Endothelial cell of umbilical vein (primary cell): ENCODE results near the gene RELCH. TPM values are rescaled to one million over a fixed set of nuclear protein-coding genes. Genes with fewer than 3 reads are reported as not detected.

ENCODE experiments used
- BruUV-seq: library from RNA; stranded (reverse); fragments of 400-500 nt; replicated peaks from 2 replicates; lab custom pipeline; 2021; lab: Mats Ljungman, UMichigan
- CTCF ChIA-PET: fragments of 300-600, 350-600 bp; sonication (Branson Sonifier 250); formaldehyde crosslinking; loops from one replicate; lab custom pipeline; 2021; ENCODE audit warnings: antibody characterized with exemption, inconsistent platforms; lab: Charles Lee
- POLR2A ChIA-PET: fragments of 300-600, 350-600 bp; sonication (Branson Sonifier 250); formaldehyde crosslinking; loops from one replicate; lab custom pipeline; 2021; ENCODE audit warnings: antibody characterized with exemption, inconsistent platforms; lab: Charles Lee
- DNase-seq: peaks from one replicate; pipeline ENCODE4 v3.0.0-alpha.2; 2011; ENCODE audit warnings: low read depth, low spot score
- FAIRE-seq: peaks from 2 replicates; lab custom pipeline; 2011; peaks lifted over from hg19 to GRCh38; lab: Jason Lieb, UNC
- H2AFZ ChIP-seq: 2 replicates; pipeline ENCODE4 v1.6.0; 2012; ENCODE audit warnings: low read depth, low read length, control low read depth, inconsistent platforms
- H3K27ac ChIP-seq: 2 replicates; pipeline ENCODE4 v1.5.1; 2011; ENCODE audit warnings: low read depth, mild to moderate bottlenecking, control low read depth, low read length, moderate library complexity; ENCODE audit not compliant: insufficient read depth
- H3K27me3 ChIP-seq, 2 experiments: 2 replicates each; pipeline versions ENCODE4 v1.6.0 to v1.6.1; 2011; ENCODE audit warnings: low read length in 2 of 2, mixed read lengths in 1 of 2; ENCODE audit not compliant: control insufficient read depth in 2 of 2, insufficient read depth in 2 of 2
- H3K36me3 ChIP-seq, 2 experiments: 2 replicates in 1 of 2; 3 replicates in 1 of 2; pipeline ENCODE4 v1.5.1; 2011; ENCODE audit warnings: low read length in 2 of 2, mild to moderate bottlenecking in 1 of 2, moderate library complexity in 1 of 2; ENCODE audit not compliant: control insufficient read depth in 2 of 2, insufficient read depth in 2 of 2; ENCODE audit errors: extremely low read depth in 1 of 2
- H3K4me1 ChIP-seq: 3 replicates; pipeline ENCODE4 v1.5.1; 2011; ENCODE audit warnings: mild to moderate bottlenecking, low read length; ENCODE audit not compliant: control insufficient read depth, insufficient read depth; ENCODE audit errors: extremely low read depth
- H3K4me2 ChIP-seq: 2 replicates; pipeline ENCODE4 v1.6.1; 2011; ENCODE audit warnings: low read length, control low read depth, mixed read lengths; ENCODE audit not compliant: insufficient read depth
- H3K4me3 ChIP-seq, 3 experiments: fragments of 200-600 bp in 1 of 3; sonication (generic), shearing (Covaris generic) in 1 of 3; replicated peaks in 1 of 3; 2 replicates each; pipeline ENCODE4 v1.5.1; 2011 to 2016; ENCODE audit warnings: control low read depth in 3 of 3, low read length in 3 of 3, mild to moderate bottlenecking in 2 of 3, inconsistent platforms in 1 of 3, low read depth in 1 of 3, moderate library complexity in 1 of 3; ENCODE audit not compliant: insufficient read depth in 1 of 3
- H3K79me2 ChIP-seq: 2 replicates; pipeline ENCODE4 v1.6.0; 2012; ENCODE audit warnings: low read length, inconsistent platforms; ENCODE audit not compliant: control insufficient read depth, insufficient read depth
- H3K9ac ChIP-seq: replicated peaks from 2 replicates; pipeline ENCODE3; 2011; ENCODE audit warnings: low read length, control low read depth; ENCODE audit not compliant: insufficient read depth; ENCODE audit errors: extremely low read depth
- H3K9me1 ChIP-seq: replicated peaks from 3 replicates; pipeline ENCODE4 v1.6.0; 2011; ENCODE audit warnings: mild to moderate bottlenecking, low read length; ENCODE audit not compliant: control insufficient read depth, insufficient read depth; ENCODE audit errors: extremely low read depth
- H3K9me3 ChIP-seq: replicated peaks from 2 replicates; pipeline ENCODE4 v1.5.1; 2012; ENCODE audit warnings: low read length, inconsistent platforms; ENCODE audit not compliant: control insufficient read depth, insufficient read depth
- H4K20me1 ChIP-seq: replicated peaks from 2 replicates; pipeline ENCODE3; 2011; ENCODE audit warnings: mild to moderate bottlenecking, low read length; ENCODE audit not compliant: control insufficient read depth, insufficient read depth; ENCODE audit errors: extremely low read depth
- EZH2 ChIP-seq: IDR thresholded peaks from 2 replicates; pipeline ENCODE4 v1.6.1; 2012; ENCODE audit warnings: borderline replicate concordance, low read depth, mild to moderate bottlenecking, moderate library complexity, low read length, inconsistent platforms; ENCODE audit not compliant: severe bottlenecking
- FOS ChIP-seq: IDR thresholded peaks from 2 replicates; pipeline ENCODE4 v1.6.1; 2011; ENCODE audit warnings: mild to moderate bottlenecking, low read length, moderate library complexity, borderline replicate concordance; ENCODE audit not compliant: insufficient read depth
- GATA2 ChIP-seq: IDR thresholded peaks from 2 replicates; pipeline ENCODE4 v1.7.0; 2011; ENCODE audit warnings: low read depth, mild to moderate bottlenecking, moderate library complexity, mixed read lengths, low read length; ENCODE audit not compliant: insufficient read length, insufficient read depth
- JUN ChIP-seq: IDR thresholded peaks from 2 replicates; pipeline ENCODE4 v1.6.1; 2011; ENCODE audit warnings: borderline replicate concordance, low read depth; ENCODE audit not compliant: insufficient read length, insufficient read depth
- MAX ChIP-seq: IDR thresholded peaks from 2 replicates; pipeline ENCODE4 v1.6.1; 2011; ENCODE audit not compliant: insufficient read depth, insufficient read length
- MYC ChIP-seq: IDR thresholded peaks from one replicate; pipeline ENCODE4 v1.6.1; 2011; ENCODE audit warnings: mild to moderate bottlenecking, low read depth, low read length
- POLR2A ChIP-seq: IDR thresholded peaks from 2 replicates; pipeline ENCODE4 v1.6.1; 2012; ENCODE audit warnings: low read depth, mild to moderate bottlenecking, control low read depth, low read length
- POLR2AphosphoS5 ChIP-seq: IDR thresholded peaks from 2 replicates; pipeline ENCODE4 v1.6.1; 2012; ENCODE audit warnings: low read depth, mild to moderate bottlenecking, control low read depth, low read length, moderate library complexity; ENCODE audit not compliant: insufficient read depth
- dilution Hi-C: fragments of 300-500 bp; cut with MboI; formaldehyde crosslinking; loops from one replicate; pipeline ENCODE4 v1.15.0; 2019; ENCODE audit warnings: low sequenced_read_pairs; ENCODE audit not compliant: extremely low pct_ligation_motif_present
- intact Hi-C: fragments of 100-400 bp; cut with micrococcal nuclease; formaldehyde crosslinking; loops from one replicate; pipeline ENCODE4 v1.10.0; 2022
- polyA plus RNA-seq, 4 experiments: library from polyadenylated mRNA; depleted of rRNA in 3 of 4; stranded (reverse) in 3 of 4; unstranded in 1 of 4; fragments of >200 nt; gene quantifications; 2 replicates each; pipeline versions ENCODE4 v1.2.1 to v1.2.3, GENCODE V29; 2011 to 2012; ENCODE audit warnings: missing spikeins in 1 of 4
- total RNA-seq: library from RNA; stranded (reverse); gene quantifications from 2 replicates; pipeline ENCODE4 v1.2.3, GENCODE V29; 2021
- TF ChIP-seq, protein P1 (sequence below), 2 donors: IDR thresholded peaks; 1 replicate in 1 of 2; 2 replicates in 1 of 2; pipeline ENCODE4 v1.5.1; 2011; ENCODE audit warnings: low read length in 2 of 2, mild to moderate bottlenecking in 2 of 2, moderate library complexity in 2 of 2, control low read depth in 1 of 2, inconsistent platforms in 1 of 2, low read depth in 1 of 2; ENCODE audit not compliant: insufficient read depth in 1 of 2; ENCODE audit errors: extremely low read depth in 1 of 2

Gene RELCH
- total and polyA plus RNA-seq, 2 donors (not counting 3 experiments of a cell fraction or from before 2014, with no cell fraction given) = 6.6 to 25.2 TPM

GRCh38 chr18:62189208-62189607 is 2.2 kb downstream of the RELCH start:
- H3K36me3 ChIP-seq = no peaks in the 10 kb centered on the region
- H4K20me1 ChIP-seq = no peaks in the 10 kb centered on the region
- no peak overlapping the region for H3K27ac ChIP-seq
- TF ChIP-seq POLR2AphosphoS5 (no peak), POLR2A (no peak), GATA2 (no peak), EZH2 (no peak), FOS (no peak), MYC (no peak), MAX (no peak), JUN (no peak)
- TF ChIP-seq, protein P1, sequence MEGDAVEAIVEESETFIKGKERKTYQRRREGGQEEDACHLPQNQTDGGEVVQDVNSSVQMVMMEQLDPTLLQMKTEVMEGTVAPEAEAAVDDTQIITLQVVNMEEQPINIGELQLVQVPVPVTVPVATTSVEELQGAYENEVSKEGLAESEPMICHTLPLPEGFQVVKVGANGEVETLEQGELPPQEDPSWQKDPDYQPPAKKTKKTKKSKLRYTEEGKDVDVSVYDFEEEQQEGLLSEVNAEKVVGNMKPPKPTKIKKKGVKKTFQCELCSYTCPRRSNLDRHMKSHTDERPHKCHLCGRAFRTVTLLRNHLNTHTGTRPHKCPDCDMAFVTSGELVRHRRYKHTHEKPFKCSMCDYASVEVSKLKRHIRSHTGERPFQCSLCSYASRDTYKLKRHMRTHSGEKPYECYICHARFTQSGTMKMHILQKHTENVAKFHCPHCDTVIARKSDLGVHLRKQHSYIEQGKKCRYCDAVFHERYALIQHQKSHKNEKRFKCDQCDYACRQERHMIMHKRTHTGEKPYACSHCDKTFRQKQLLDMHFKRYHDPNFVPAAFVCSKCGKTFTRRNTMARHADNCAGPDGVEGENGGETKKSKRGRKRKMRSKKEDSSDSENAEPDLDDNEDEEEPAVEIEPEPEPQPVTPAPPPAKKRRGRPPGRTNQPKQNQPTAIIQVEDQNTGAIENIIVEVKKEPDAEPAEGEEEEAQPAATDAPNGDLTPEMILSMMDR (IDR thresholded peaks at IDR 0.05; ENCODE audit: extremely low read depth in 1 of 2, insufficient read depth in 1 of 2, low read depth in 1 of 2, low read length in 2 of 2) = no peak
- H3K4me3 ChIP-seq = peak overlapping the region in 2 of 3 experiments; percentile 14 to 86
- peaks cover 69% of the 10 kb centered on the region for H3K79me2 ChIP-seq
- no peak for DNase-seq
- H3K9me3 ChIP-seq = no peaks in the 10 kb centered on the region
- H2AFZ ChIP-seq = no peak overlapping the region
- H3K4me2 ChIP-seq = peak overlapping the region; percentile 95
- intact Hi-C loops (no loop called here), dilution Hi-C loops (no loop called here)
- CTCF ChIA-PET = interaction anchor here (2.0 kb wide), 1 partner anchor 60 kb away, joined by 9 read pairs; no protein-coding TSS in a partner anchor
- no peaks in the 10 kb centered on the region for H3K27me3 ChIP-seq
- POLR2A ChIA-PET = no interaction called here
- peaks cover 34% of the 10 kb centered on the region for H3K4me1 ChIP-seq
- no peak for FAIRE-seq
- H3K9ac ChIP-seq = no peak overlapping the region
- BruUV-seq = no TSS peak
- H3K9me1 ChIP-seq = no peaks in the 10 kb centered on the region
